ENCODE results near the gene CCDC85B. TPM values are rescaled to one million over a fixed set of nuclear protein-coding genes. Genes with fewer than 3 reads are reported as not detected.
A peak's percentile ranks its signal among the peaks of the same experiment; 100 is the strongest.

Gene CCDC85B
- total RNA-seq, 1 experiment from 2014 or later, result 55.3 TPM

DNA sequence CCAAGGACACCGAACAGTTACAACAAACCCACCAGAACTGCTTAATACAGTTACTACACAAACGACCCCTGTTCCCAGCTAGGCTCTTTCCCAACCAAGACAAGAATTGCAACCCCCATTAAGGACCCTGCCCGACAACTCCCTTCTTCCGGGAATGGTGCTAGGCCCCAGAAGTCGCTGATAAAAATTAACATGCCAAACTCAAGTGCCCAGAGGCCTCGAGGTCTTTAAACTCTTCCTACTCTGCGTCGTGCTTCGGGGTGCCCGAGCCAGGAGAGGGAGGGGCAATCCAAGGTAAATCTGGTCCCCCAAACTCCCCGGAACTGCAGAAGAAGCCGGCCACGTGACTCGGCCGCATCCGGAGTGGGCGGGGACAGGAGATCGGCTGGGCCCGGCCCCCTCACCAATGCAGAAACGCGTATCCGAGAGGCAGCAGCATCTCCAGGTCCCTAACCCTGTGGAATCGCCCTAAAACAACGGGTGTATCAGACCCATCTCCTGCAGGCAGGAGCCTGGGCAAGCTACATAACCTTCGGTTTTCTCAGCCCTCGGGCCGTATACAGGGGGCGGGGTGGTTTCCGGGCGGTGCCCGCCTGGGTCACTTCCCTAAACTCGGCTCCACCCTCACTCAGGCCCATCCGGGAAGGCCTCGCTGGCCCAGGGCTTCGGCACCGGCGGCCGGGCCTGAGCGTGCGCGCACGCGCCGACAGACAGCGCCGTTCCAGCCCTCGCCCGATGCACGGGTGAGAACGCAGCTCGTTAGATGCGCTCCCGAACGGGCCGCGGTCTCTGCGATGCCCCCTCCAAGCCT lies 33.6 kb upstream of the CCDC85B start (continued):
- 0 out of 2 replicates have a peak, but pooled peaks have one; percentile 46 for TF ChIP-seq ATF1 (CRISPR knock-in tag; IDR thresholded peaks at IDR 0.05)
- TF ChIP-seq TP53 (CRISPR knock-in tag; IDR thresholded peaks at IDR 0.05), result no peak
- no peak for TF ChIP-seq TEAD1 (CRISPR knock-in tag; IDR thresholded peaks at IDR 0.05)
- TF ChIP-seq RELA (CRISPR knock-in tag; IDR thresholded peaks at IDR 0.05; ENCODE audit: borderline replicate concordance), result no peak
- TF ChIP-seq FOXK1 (CRISPR knock-in tag; IDR thresholded peaks at IDR 0.05), result peak; percentile 67
- TF ChIP-seq, protein P1, sequence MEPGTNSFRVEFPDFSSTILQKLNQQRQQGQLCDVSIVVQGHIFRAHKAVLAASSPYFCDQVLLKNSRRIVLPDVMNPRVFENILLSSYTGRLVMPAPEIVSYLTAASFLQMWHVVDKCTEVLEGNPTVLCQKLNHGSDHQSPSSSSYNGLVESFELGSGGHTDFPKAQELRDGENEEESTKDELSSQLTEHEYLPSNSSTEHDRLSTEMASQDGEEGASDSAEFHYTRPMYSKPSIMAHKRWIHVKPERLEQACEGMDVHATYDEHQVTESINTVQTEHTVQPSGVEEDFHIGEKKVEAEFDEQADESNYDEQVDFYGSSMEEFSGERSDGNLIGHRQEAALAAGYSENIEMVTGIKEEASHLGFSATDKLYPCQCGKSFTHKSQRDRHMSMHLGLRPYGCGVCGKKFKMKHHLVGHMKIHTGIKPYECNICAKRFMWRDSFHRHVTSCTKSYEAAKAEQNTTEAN (CRISPR knock-in tag; IDR thresholded peaks at IDR 0.05), result no peak
- TF ChIP-seq, protein P2, sequence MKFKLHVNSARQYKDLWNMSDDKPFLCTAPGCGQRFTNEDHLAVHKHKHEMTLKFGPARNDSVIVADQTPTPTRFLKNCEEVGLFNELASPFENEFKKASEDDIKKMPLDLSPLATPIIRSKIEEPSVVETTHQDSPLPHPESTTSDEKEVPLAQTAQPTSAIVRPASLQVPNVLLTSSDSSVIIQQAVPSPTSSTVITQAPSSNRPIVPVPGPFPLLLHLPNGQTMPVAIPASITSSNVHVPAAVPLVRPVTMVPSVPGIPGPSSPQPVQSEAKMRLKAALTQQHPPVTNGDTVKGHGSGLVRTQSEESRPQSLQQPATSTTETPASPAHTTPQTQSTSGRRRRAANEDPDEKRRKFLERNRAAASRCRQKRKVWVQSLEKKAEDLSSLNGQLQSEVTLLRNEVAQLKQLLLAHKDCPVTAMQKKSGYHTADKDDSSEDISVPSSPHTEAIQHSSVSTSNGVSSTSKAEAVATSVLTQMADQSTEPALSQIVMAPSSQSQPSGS (CRISPR knock-in tag; IDR thresholded peaks at IDR 0.05; ENCODE audit: borderline replicate concordance, low read depth), result no peak
- TF ChIP-seq USF1 (CRISPR knock-in tag; IDR thresholded peaks at IDR 0.05), result peak; percentile 96
- TF ChIP-seq ARID4B (CRISPR knock-in tag; IDR thresholded peaks at IDR 0.05; ENCODE audit: borderline replicate concordance), result peak; percentile 68; the same call in 1 of the 2 replicates
- 0 out of 2 replicates have a peak, but pooled peaks have one; percentile 32 for TF ChIP-seq EMX1 (CRISPR knock-in tag; IDR thresholded peaks at IDR 0.05)
- no peak for TF ChIP-seq E2F5 (CRISPR knock-in tag; IDR thresholded peaks at IDR 0.05)

DNA sequence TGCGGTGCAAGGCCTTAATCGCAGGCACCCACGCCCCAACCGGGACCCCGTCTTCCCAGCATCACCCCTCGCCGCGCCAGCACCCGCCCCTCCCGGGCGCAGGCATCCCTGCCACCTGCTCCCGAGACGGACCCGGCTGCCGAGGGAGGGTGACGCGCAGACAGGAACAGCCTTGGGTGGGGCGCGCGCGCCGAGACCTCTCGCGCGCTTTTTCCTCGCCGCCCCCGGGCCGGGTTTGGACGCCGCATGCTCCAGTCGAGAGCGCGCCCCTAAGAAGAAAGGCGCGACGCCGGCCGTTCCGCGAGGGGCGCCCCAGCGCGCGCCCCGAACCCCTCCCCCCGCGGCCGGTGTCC lies 33.0 kb upstream of the CCDC85B start:
- H3K9me3 Mint-ChIP-seq, result no peaks in the 10 kb centered on the region
- peaks cover 39% of the 10 kb centered on the region for H3K36me3 Mint-ChIP-seq
- peaks cover 21% of the 10 kb centered on the region for H3K4me1 Mint-ChIP-seq
- no peak overlapping the region for H3K27ac Mint-ChIP-seq
- ChIA-PET CTCF (interaction anchor here (1.0 to 16.6 kb wide), 4 partner anchors 13 to 188 kb away, joined by 4 to 539 read pairs (median 64); partner anchors contain the start of genes AP5B1, CCDC85B, EFEMP2 and FIBP), POLR2A (interaction anchor here (0.9 to 4.2 kb wide), 5 partner anchors 14 to 146 kb away, joined by 3 to 90 read pairs (median 18); partner anchors contain the start of genes CCDC85B, EFEMP2, FIBP and KAT5)
- ATAC-seq (no peak), DNase-seq (ENCODE audit: low spot score) (no peak)
- no peaks in the 10 kb centered on the region for H3K27me3 Mint-ChIP-seq (ENCODE audit: low read depth)
- H3K4me3 Mint-ChIP-seq, result peak overlapping the region; percentile 91
- no peak for TF ChIP-seq SOX15 (CRISPR knock-in tag; IDR thresholded peaks at IDR 0.05)
- TF ChIP-seq, protein P3, sequence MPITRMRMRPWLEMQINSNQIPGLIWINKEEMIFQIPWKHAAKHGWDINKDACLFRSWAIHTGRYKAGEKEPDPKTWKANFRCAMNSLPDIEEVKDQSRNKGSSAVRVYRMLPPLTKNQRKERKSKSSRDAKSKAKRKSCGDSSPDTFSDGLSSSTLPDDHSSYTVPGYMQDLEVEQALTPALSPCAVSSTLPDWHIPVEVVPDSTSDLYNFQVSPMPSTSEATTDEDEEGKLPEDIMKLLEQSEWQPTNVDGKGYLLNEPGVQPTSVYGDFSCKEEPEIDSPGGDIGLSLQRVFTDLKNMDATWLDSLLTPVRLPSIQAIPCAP (CRISPR knock-in tag; IDR thresholded peaks at IDR 0.05), result 0 out of 2 replicates have a peak, but pooled peaks have one; percentile 1
- TF ChIP-seq TEAD4 (CRISPR knock-in tag; IDR thresholded peaks at IDR 0.05), result 0 out of 2 replicates have a peak, but pooled peaks have one; percentile 32
- TF ChIP-seq, protein P4, sequence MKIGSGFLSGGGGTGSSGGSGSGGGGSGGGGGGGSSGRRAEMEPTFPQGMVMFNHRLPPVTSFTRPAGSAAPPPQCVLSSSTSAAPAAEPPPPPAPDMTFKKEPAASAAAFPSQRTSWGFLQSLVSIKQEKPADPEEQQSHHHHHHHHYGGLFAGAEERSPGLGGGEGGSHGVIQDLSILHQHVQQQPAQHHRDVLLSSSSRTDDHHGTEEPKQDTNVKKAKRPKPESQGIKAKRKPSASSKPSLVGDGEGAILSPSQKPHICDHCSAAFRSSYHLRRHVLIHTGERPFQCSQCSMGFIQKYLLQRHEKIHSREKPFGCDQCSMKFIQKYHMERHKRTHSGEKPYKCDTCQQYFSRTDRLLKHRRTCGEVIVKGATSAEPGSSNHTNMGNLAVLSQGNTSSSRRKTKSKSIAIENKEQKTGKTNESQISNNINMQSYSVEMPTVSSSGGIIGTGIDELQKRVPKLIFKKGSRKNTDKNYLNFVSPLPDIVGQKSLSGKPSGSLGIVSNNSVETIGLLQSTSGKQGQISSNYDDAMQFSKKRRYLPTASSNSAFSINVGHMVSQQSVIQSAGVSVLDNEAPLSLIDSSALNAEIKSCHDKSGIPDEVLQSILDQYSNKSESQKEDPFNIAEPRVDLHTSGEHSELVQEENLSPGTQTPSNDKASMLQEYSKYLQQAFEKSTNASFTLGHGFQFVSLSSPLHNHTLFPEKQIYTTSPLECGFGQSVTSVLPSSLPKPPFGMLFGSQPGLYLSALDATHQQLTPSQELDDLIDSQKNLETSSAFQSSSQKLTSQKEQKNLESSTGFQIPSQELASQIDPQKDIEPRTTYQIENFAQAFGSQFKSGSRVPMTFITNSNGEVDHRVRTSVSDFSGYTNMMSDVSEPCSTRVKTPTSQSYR (CRISPR knock-in tag; IDR thresholded peaks at IDR 0.05), result 0 out of 2 replicates have a peak, but pooled peaks have one; percentile 38
- TF ChIP-seq MYBL2 (CRISPR knock-in tag; IDR thresholded peaks at IDR 0.05), result no peak
- TF ChIP-seq, protein P5, sequence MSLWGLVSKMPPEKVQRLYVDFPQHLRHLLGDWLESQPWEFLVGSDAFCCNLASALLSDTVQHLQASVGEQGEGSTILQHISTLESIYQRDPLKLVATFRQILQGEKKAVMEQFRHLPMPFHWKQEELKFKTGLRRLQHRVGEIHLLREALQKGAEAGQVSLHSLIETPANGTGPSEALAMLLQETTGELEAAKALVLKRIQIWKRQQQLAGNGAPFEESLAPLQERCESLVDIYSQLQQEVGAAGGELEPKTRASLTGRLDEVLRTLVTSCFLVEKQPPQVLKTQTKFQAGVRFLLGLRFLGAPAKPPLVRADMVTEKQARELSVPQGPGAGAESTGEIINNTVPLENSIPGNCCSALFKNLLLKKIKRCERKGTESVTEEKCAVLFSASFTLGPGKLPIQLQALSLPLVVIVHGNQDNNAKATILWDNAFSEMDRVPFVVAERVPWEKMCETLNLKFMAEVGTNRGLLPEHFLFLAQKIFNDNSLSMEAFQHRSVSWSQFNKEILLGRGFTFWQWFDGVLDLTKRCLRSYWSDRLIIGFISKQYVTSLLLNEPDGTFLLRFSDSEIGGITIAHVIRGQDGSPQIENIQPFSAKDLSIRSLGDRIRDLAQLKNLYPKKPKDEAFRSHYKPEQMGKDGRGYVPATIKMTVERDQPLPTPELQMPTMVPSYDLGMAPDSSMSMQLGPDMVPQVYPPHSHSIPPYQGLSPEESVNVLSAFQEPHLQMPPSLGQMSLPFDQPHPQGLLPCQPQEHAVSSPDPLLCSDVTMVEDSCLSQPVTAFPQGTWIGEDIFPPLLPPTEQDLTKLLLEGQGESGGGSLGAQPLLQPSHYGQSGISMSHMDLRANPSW (CRISPR knock-in tag; conservative IDR thresholded peaks at IDR 0.05; ENCODE audit: low read depth), result no peak
- 0 out of 2 replicates have a peak, but pooled peaks have one; percentile 71 for TF ChIP-seq TP53 (CRISPR knock-in tag; IDR thresholded peaks at IDR 0.05)
